Neural cell (in vitro differentiated cells): ENCODE measurements around the gene ITGA8.

Source experiments
- CTCF ChIP-seq: fragments of 450-650 bp; IDR thresholded peaks from 2 replicates; pipeline ENCODE4 v1.5.1; 2014; ENCODE audit warnings: antibody characterized with exemption, mild to moderate bottlenecking, moderate library complexity; ENCODE audit not compliant: poor library complexity, severe bottlenecking
- EP300 ChIP-seq: fragments of 450-650 bp; conservative IDR thresholded peaks from 2 replicates; pipeline ENCODE4 v1.6.1; 2014; ENCODE audit warnings: antibody characterized with exemption, mild to moderate bottlenecking, moderate library complexity; ENCODE audit not compliant: poor library complexity, severe bottlenecking
- EZH2 ChIP-seq: fragments of 200-600, 300-800 bp; shearing (Covaris generic), sonication (generic); IDR thresholded peaks from 2 replicates; pipeline ENCODE4 v1.6.1; 2014; ENCODE audit warnings: antibody characterized with exemption, low read length, borderline replicate concordance, mild to moderate bottlenecking; ENCODE audit not compliant: insufficient read depth, poor library complexity, severe bottlenecking
- MXI1 ChIP-seq: fragments of 450-650 bp; conservative IDR thresholded peaks from 2 replicates; pipeline ENCODE4 v1.6.1; 2014; ENCODE audit warnings: antibody characterized with exemption, mild to moderate bottlenecking; ENCODE audit not compliant: poor library complexity, severe bottlenecking
- POLR2AphosphoS5 ChIP-seq: IDR thresholded peaks from 2 replicates; pipeline ENCODE4 v1.6.1; 2012
- RAD21 ChIP-seq: fragments of 450-650 bp; conservative IDR thresholded peaks from 2 replicates; pipeline ENCODE4 v1.6.1; 2014; ENCODE audit warnings: antibody characterized with exemption, mild to moderate bottlenecking, moderate library complexity
- REST ChIP-seq: IDR thresholded peaks from 2 replicates; pipeline ENCODE4 v1.6.1; 2012; ENCODE audit warnings: borderline replicate concordance
- SMC3 ChIP-seq: fragments of 450-650 bp; conservative IDR thresholded peaks from 2 replicates; pipeline ENCODE4 v1.6.1; 2014; ENCODE audit warnings: antibody characterized with exemption, mild to moderate bottlenecking, moderate library complexity; ENCODE audit not compliant: poor library complexity
- TAF1 ChIP-seq: IDR thresholded peaks from 2 replicates; pipeline ENCODE4 v1.6.1; 2012; ENCODE audit warnings: low read depth

GRCh38 chr10:15539262-15539661 lies 180.5 kb downstream of the ITGA8 start:
- TF ChIP-seq CTCF (no peak), EP300 (no peak), SMC3 (no peak), EZH2 (no peak), POLR2AphosphoS5 (no peak), RAD21 (no peak), REST (no peak), TAF1 (no peak), MXI1 (no peak)
